Measurements from ENCODE around the gene BCAP29. TPM values are rescaled to one million over a fixed set of nuclear protein-coding genes. Genes with fewer than 3 reads are reported as not detected.

Gene BCAP29
- total and polyA plus RNA-seq, 9 of the 15 experiments (the other 6 are each of a cell fraction or from before 2014, with no cell fraction given) = 63.4 to 137 (median 79.7) TPM

DNA sequence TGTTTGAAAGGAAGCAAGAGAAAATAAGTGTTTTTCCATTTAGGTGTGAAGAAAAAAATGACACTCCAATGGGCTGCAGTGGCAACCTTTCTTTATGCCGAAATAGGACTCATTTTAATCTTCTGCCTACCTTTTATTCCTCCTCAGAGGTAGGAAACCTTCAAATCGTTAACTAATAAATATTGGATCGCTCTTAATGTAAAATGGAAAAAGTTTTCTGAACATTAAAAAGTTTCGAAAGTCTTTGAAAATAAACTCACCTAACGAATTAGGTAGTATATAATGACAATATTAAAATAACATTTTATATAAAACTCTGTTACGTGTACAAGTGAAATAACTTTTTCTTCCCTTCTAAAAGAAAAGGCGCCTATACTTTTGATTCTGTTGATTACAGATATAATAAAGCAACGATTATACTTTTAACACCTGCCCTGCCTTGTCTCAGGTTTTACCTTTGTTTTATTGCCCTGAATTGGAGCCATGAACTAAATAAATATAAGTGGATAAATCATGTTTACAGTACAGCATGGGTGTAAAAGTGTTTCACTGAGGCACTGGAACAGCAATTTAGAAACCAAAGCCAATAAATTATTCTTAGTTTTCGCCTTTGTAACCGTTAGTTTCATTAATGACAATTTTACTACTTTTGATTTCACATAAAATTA is 804 bp downstream of the BCAP29 start:
- peaks cover 41% of the 10 kb centered on the region for H3K36me3 ChIP-seq (ENCODE audit: control insufficient read depth, insufficient read depth, low read length)
- FAIRE-seq (no peak), DNase-seq (ENCODE audit: extremely low read depth in 1 of 4, low spot score in 3 of 4) (no peak), ATAC-seq (no peak)
- TSS peak; percentile 45 for BruUV-seq (replicated peaks)
- POLR2A ChIA-PET = interaction anchor here (0.5 to 2.6 kb wide), 10 partner anchors 8 to 433 kb away, joined by 3 to 16 read pairs (median 4); partner anchors contain the start of genes COG5 and DUS4L
- CTCF ChIA-PET (ENCODE audit: low intra/inter-chr PET ratio) = interaction anchor here (1.4 kb wide), 1 partner anchor 144 kb away, joined by 9 read pairs; no protein-coding TSS in a partner anchor
- H3K9ac ChIP-seq (ENCODE audit: insufficient read depth in 1 of 2, low read depth in 2 of 2, low read length in 2 of 2) = peak overlapping the region; percentile 92 to 93
- no peaks in the 10 kb centered on the region for H3K9me1 ChIP-seq (ENCODE audit: control insufficient read depth, insufficient read depth, low read length)
- peaks cover 49% of the 10 kb centered on the region for H3K79me2 ChIP-seq (ENCODE audit: control insufficient read depth, insufficient read depth, low read length)
- H3K4me1 ChIP-seq (replicated peaks in 1 of 2; ENCODE audit: control insufficient read depth in 2 of 2, insufficient read depth in 2 of 2, low read length in 2 of 2) = peaks cover 6 to 13% of the 10 kb centered on the region in 2 experiments; a peak in 4 of 5 replicates
- intact Hi-C loops (cut with micrococcal nuclease) = loop anchor here (1.0 to 2.0 kb wide), 2 partner anchors 144 to 293 kb away; no protein-coding TSS in a partner anchor
- in situ Hi-C loops (cut with MboI) = no loop called here
- under 1% methylated on average over 10 of the region's 10 CpGs for WGBS (ENCODE audit: insufficient coverage, low coverage, missing lambda C conversion rate)
- H2AFZ ChIP-seq (ENCODE audit: low read depth, low read length) = peak overlapping the region; percentile 97
- peak overlapping the region; percentile 62 for H3K4me3 ChIP-seq
- no peaks in the 10 kb centered on the region for H3K9me3 ChIP-seq (replicated peaks; ENCODE audit: control insufficient read depth, insufficient read depth, low read depth, low read length)
- H3K27me3 ChIP-seq (ENCODE audit: control insufficient read depth in 2 of 2, insufficient read depth in 2 of 2, low read length in 2 of 2) = no peaks in the 10 kb centered on the region
- peak overlapping the region; percentile 83 for H3K27ac ChIP-seq (ENCODE audit: extremely low read depth, low read depth, low read length)
- H4K20me1 ChIP-seq (replicated peaks; ENCODE audit: control insufficient read depth, insufficient read depth, low read length) = no peaks in the 10 kb centered on the region
- peak overlapping the region; percentile 95 for H3K4me2 ChIP-seq (ENCODE audit: insufficient read depth, low read length)
- TF ChIP-seq ZNF696 (CRISPR knock-in tag; conservative IDR thresholded peaks at IDR 0.05) (no peak), PHB2 (IDR thresholded peaks at IDR 0.05; ENCODE audit: low read depth) (no peak)
- TF ChIP-seq, protein P1, sequence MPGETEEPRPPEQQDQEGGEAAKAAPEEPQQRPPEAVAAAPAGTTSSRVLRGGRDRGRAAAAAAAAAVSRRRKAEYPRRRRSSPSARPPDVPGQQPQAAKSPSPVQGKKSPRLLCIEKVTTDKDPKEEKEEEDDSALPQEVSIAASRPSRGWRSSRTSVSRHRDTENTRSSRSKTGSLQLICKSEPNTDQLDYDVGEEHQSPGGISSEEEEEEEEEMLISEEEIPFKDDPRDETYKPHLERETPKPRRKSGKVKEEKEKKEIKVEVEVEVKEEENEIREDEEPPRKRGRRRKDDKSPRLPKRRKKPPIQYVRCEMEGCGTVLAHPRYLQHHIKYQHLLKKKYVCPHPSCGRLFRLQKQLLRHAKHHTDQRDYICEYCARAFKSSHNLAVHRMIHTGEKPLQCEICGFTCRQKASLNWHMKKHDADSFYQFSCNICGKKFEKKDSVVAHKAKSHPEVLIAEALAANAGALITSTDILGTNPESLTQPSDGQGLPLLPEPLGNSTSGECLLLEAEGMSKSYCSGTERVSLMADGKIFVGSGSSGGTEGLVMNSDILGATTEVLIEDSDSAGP (CRISPR knock-in tag; IDR thresholded peaks at IDR 0.05) = no peak
- TF ChIP-seq, protein P2, sequence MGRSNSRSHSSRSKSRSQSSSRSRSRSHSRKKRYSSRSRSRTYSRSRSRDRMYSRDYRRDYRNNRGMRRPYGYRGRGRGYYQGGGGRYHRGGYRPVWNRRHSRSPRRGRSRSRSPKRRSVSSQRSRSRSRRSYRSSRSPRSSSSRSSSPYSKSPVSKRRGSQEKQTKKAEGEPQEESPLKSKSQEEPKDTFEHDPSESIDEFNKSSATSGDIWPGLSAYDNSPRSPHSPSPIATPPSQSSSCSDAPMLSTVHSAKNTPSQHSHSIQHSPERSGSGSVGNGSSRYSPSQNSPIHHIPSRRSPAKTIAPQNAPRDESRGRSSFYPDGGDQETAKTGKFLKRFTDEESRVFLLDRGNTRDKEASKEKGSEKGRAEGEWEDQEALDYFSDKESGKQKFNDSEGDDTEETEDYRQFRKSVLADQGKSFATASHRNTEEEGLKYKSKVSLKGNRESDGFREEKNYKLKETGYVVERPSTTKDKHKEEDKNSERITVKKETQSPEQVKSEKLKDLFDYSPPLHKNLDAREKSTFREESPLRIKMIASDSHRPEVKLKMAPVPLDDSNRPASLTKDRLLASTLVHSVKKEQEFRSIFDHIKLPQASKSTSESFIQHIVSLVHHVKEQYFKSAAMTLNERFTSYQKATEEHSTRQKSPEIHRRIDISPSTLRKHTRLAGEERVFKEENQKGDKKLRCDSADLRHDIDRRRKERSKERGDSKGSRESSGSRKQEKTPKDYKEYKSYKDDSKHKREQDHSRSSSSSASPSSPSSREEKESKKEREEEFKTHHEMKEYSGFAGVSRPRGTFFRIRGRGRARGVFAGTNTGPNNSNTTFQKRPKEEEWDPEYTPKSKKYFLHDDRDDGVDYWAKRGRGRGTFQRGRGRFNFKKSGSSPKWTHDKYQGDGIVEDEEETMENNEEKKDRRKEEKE (IDR thresholded peaks at IDR 0.05; ENCODE audit: borderline replicate concordance in 1 of 2, control insufficient read depth in 1 of 2, low read depth in 2 of 2, low read length in 1 of 2) = 0 out of 4 replicates have a peak, but pooled peaks of 1 of the 2 experiments have one; percentile 38
- TF ChIP-seq, protein P3, sequence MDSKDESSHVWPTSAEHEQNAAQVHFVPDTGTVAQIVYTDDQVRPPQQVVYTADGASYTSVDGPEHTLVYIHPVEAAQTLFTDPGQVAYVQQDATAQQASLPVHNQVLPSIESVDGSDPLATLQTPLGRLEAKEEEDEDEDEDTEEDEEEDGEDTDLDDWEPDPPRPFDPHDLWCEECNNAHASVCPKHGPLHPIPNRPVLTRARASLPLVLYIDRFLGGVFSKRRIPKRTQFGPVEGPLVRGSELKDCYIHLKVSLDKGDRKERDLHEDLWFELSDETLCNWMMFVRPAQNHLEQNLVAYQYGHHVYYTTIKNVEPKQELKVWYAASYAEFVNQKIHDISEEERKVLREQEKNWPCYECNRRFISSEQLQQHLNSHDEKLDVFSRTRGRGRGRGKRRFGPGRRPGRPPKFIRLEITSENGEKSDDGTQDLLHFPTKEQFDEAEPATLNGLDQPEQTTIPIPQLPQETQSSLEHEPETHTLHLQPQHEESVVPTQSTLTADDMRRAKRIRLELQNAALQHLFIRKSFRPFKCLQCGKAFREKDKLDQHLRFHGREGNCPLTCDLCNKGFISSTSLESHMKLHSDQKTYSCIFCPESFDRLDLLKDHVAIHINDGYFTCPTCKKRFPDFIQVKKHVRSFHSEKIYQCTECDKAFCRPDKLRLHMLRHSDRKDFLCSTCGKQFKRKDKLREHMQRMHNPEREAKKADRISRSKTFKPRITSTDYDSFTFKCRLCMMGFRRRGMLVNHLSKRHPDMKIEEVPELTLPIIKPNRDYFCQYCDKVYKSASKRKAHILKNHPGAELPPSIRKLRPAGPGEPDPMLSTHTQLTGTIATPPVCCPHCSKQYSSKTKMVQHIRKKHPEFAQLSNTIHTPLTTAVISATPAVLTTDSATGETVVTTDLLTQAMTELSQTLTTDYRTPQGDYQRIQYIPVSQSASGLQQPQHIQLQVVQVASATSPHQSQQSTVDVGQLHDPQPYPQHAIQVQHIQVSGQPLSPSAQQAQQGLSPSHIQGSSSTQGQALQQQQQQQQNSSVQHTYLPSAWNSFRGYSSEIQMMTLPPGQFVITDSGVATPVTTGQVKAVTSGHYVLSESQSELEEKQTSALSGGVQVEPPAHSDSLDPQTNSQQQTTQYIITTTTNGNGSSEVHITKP (IDR thresholded peaks at IDR 0.05; ENCODE audit: partially characterized antibody) = no peak
- TF ChIP-seq, protein P4, sequence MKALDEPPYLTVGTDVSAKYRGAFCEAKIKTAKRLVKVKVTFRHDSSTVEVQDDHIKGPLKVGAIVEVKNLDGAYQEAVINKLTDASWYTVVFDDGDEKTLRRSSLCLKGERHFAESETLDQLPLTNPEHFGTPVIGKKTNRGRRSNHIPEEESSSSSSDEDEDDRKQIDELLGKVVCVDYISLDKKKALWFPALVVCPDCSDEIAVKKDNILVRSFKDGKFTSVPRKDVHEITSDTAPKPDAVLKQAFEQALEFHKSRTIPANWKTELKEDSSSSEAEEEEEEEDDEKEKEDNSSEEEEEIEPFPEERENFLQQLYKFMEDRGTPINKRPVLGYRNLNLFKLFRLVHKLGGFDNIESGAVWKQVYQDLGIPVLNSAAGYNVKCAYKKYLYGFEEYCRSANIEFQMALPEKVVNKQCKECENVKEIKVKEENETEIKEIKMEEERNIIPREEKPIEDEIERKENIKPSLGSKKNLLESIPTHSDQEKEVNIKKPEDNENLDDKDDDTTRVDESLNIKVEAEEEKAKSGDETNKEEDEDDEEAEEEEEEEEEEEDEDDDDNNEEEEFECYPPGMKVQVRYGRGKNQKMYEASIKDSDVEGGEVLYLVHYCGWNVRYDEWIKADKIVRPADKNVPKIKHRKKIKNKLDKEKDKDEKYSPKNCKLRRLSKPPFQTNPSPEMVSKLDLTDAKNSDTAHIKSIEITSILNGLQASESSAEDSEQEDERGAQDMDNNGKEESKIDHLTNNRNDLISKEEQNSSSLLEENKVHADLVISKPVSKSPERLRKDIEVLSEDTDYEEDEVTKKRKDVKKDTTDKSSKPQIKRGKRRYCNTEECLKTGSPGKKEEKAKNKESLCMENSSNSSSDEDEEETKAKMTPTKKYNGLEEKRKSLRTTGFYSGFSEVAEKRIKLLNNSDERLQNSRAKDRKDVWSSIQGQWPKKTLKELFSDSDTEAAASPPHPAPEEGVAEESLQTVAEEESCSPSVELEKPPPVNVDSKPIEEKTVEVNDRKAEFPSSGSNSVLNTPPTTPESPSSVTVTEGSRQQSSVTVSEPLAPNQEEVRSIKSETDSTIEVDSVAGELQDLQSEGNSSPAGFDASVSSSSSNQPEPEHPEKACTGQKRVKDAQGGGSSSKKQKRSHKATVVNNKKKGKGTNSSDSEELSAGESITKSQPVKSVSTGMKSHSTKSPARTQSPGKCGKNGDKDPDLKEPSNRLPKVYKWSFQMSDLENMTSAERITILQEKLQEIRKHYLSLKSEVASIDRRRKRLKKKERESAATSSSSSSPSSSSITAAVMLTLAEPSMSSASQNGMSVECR (CRISPR knock-in tag; IDR thresholded peaks at IDR 0.05) = no peak
